Measurements from ENCODE around the gene TNFSF9. TPM values are rescaled to one million over a fixed set of nuclear protein-coding genes. Genes with fewer than 3 reads are reported as not detected.

The TNFSF9 gene
- total RNA-seq, result under 1 TPM in 2 of 4 donors, not detected in 2; 0.53 to 0.95 TPM

GRCh38 chr19:6530386-6531162, at the start of gene TNFSF9:
Gene TNFSF9 (plus strand): TSS chr19:6531026. CDS start chr19:6531037, 11 bp downstream.
- Histone ChIP-seq H3K27me3 (peaks cover 0 to 4% of the 10 kb centered on the region in 2 donors), H3K4me3 (peak within 1 kb of the TSS; percentile 46 to 64 (median 58)), H3K4me1 (peaks cover 0 to 26% (median 12%) of the 10 kb centered on the region in 4 donors), H3K27ac (peak within 1 kb of the TSS; percentile 18 to 86 (median 56)), H3K36me3 (no peaks in the 10 kb centered on the region), H3K9me3 (no peaks in the 10 kb centered on the region)
- DNase-seq, result peak; percentile 89 to 96 (median 94)
- peak; percentile 41 to 62 for TF ChIP-seq POLR2A (IDR thresholded peaks at IDR 0.05)
- no peak for TF ChIP-seq CTCF (IDR thresholded peaks at IDR 0.05)

GRCh38 chr19:6481541-6482342, 49.1 kb upstream of the TNFSF9 start, which contains the start of gene DENND1C:
Gene DENND1C (minus strand): TSS chr19:6481787. CDS start chr19:6481695, 92 bp downstream.
- Histone ChIP-seq H3K27ac (peak within 1 kb of the TSS; percentile 73 to 87 (median 82)), H3K4me3 (peak within 1 kb of the TSS; percentile 46 to 54 (median 51)), H3K36me3 (no peaks in the 10 kb centered on the region), H3K4me1 (peaks cover 0 to 10% (median 3%) of the 10 kb centered on the region in 4 donors), H3K9me3 (no peaks in the 10 kb centered on the region), H3K27me3 (no peaks in the 10 kb centered on the region)
- peak in 2 of 3 donors; percentile 85 to 91 for DNase-seq
- TF ChIP-seq POLR2A (IDR thresholded peaks at IDR 0.05) (peak; percentile 17 to 40), CTCF (IDR thresholded peaks at IDR 0.05) (peak; percentile 13 to 39 (median 26))

- no peak for TF ChIP-seq CTCF (IDR thresholded peaks at IDR 0.05)
- no peak for TF ChIP-seq POLR2A (IDR thresholded peaks at IDR 0.05)
- H3K4me3 ChIP-seq, result peak overlapping the region in 3 of 4 donors; percentile 46 to 54 (median 52)
- no peaks in the 10 kb centered on the region for H3K27me3 ChIP-seq
- H3K36me3 ChIP-seq, result no peaks in the 10 kb centered on the region
- H3K27ac ChIP-seq, result peak overlapping the region; percentile 73 to 87 (median 82)
- H3K9me3 ChIP-seq, result no peaks in the 10 kb centered on the region
- no peak for DNase-seq
- peaks cover 0 to 10% (median 0%) of the 10 kb centered on the region in 4 donors for H3K4me1 ChIP-seq
Observed at GRCh38 chr19:6482343-6482686, 48.5 kb upstream of the TNFSF9 start.

GRCh38 chr19:6483235-6483634, 47.6 kb upstream of the TNFSF9 start:
- H3K4me3 ChIP-seq, result no peak overlapping the region
- no peaks in the 10 kb centered on the region for H3K9me3 ChIP-seq
- H3K36me3 ChIP-seq, result no peaks in the 10 kb centered on the region
- TF ChIP-seq POLR2A (IDR thresholded peaks at IDR 0.05) (no peak), CTCF (IDR thresholded peaks at IDR 0.05) (no peak)
- H3K27me3 ChIP-seq, result no peaks in the 10 kb centered on the region
- peaks cover 0 to 10% (median 0%) of the 10 kb centered on the region in 4 donors for H3K4me1 ChIP-seq
- H3K27ac ChIP-seq, result no peak overlapping the region
- DNase-seq, result no peak

GRCh38 chr19:6484230-6484629, 46.6 kb upstream of the TNFSF9 start:
- no peak for DNase-seq
- TF ChIP-seq POLR2A (IDR thresholded peaks at IDR 0.05) (no peak), CTCF (IDR thresholded peaks at IDR 0.05) (no peak)
- Histone ChIP-seq H3K9me3 (no peaks in the 10 kb centered on the region), H3K27me3 (no peaks in the 10 kb centered on the region), H3K4me3 (no peak overlapping the region), H3K4me1 (peaks cover 0 to 10% (median 0%) of the 10 kb centered on the region in 4 donors), H3K27ac (no peak overlapping the region), H3K36me3 (no peaks in the 10 kb centered on the region)

Measured in Peyer's patch (tissue), 4 donors.